HG02852 (cell line): Measurements from ENCODE around the gene STIMATE.

Experiments
- ATAC-seq: cut with Tn5 transposase; IDR thresholded peaks from one replicate; pipeline ENCODE4 v1.9.1; 2021; ENCODE audit warnings: mild to moderate bottlenecking, moderate library complexity; ENCODE audit not compliant: unreplicated experiment

The STIMATE gene

GRCh38 chr3:52871761-52872160 lies 25.6 kb downstream of the STIMATE start:
- no peak for ATAC-seq

- no peak for ATAC-seq
Measured at GRCh38 chr3:52870471-52870870, 26.9 kb downstream of the STIMATE start.

- no peak for ATAC-seq
Measured at GRCh38 chr3:52866427-52866826, 30.9 kb downstream of the STIMATE start.

GRCh38 chr3:52865994-52866393 lies 31.4 kb downstream of the STIMATE start:
- no peak for ATAC-seq

GRCh38 chr3:52860424-52860768 lies 37.0 kb downstream of the STIMATE start:
- no peak for ATAC-seq

- no peak for ATAC-seq
Measured at GRCh38 chr3:52859686-52860423, 37.5 kb downstream of the STIMATE start.

GRCh38 chr3:52857864-52858263 lies 39.5 kb downstream of the STIMATE start:
- no peak for ATAC-seq

- ATAC-seq: no peak
Measured at GRCh38 chr3:52857133-52857532, 40.2 kb downstream of the STIMATE start.

- ATAC-seq: no peak
Measured at GRCh38 chr3:52856666-52857065, 40.7 kb downstream of the STIMATE start.

- ATAC-seq: no peak
Measured at GRCh38 chr3:52854013-52854412, 43.3 kb downstream of the STIMATE start.

GRCh38 chr3:52852419-52852818 lies 44.9 kb downstream of the STIMATE start:
- no peak for ATAC-seq

- no peak for ATAC-seq
Measured at GRCh38 chr3:52851348-52851747, 46.0 kb downstream of the STIMATE start.

- ATAC-seq: no peak
Measured at GRCh38 chr3:52849656-52850055, 47.7 kb downstream of the STIMATE start.

- no peak for ATAC-seq
Measured at GRCh38 chr3:52848617-52849016, 48.7 kb downstream of the STIMATE start.

- ATAC-seq: no peak
Measured at GRCh38 chr3:52847726-52848125, 49.6 kb downstream of the STIMATE start.

GRCh38 chr3:52847241-52847640 lies 50.1 kb downstream of the STIMATE start:
- ATAC-seq: no peak

- no peak for ATAC-seq
Measured at GRCh38 chr3:52846432-52846965, 50.8 kb downstream of the STIMATE start.

- ATAC-seq: no peak
Measured at GRCh38 chr3:52845691-52846431, 51.5 kb downstream of the STIMATE start.

GRCh38 chr3:52845157-52845556 lies 52.2 kb downstream of the STIMATE start:
- ATAC-seq: no peak

- ATAC-seq: no peak
Measured at GRCh38 chr3:52844290-52844975, 52.9 kb downstream of the STIMATE start.

GRCh38 chr3:52843881-52844280 lies 53.5 kb downstream of the STIMATE start:
- no peak for ATAC-seq
